GM12874 (cell line): ENCODE measurements around the gene DAAM1.
A peak's percentile ranks its signal among the peaks of the same experiment; 100 is the strongest.

Source experiments
- TF ChIP-seq, protein P1 (sequence below): IDR thresholded peaks from 2 replicates; pipeline ENCODE4 v1.5.1; 2011; ENCODE audit warnings: low read depth, mild to moderate bottlenecking, control low read depth, low read length, moderate library complexity; ENCODE audit not compliant: insufficient read depth

DAAM1 gene

GRCh38 chr14:59187118-59187517, 1.3 kb upstream of the DAAM1 start:
- TF ChIP-seq, protein P1, sequence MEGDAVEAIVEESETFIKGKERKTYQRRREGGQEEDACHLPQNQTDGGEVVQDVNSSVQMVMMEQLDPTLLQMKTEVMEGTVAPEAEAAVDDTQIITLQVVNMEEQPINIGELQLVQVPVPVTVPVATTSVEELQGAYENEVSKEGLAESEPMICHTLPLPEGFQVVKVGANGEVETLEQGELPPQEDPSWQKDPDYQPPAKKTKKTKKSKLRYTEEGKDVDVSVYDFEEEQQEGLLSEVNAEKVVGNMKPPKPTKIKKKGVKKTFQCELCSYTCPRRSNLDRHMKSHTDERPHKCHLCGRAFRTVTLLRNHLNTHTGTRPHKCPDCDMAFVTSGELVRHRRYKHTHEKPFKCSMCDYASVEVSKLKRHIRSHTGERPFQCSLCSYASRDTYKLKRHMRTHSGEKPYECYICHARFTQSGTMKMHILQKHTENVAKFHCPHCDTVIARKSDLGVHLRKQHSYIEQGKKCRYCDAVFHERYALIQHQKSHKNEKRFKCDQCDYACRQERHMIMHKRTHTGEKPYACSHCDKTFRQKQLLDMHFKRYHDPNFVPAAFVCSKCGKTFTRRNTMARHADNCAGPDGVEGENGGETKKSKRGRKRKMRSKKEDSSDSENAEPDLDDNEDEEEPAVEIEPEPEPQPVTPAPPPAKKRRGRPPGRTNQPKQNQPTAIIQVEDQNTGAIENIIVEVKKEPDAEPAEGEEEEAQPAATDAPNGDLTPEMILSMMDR, result no peak

DNA sequence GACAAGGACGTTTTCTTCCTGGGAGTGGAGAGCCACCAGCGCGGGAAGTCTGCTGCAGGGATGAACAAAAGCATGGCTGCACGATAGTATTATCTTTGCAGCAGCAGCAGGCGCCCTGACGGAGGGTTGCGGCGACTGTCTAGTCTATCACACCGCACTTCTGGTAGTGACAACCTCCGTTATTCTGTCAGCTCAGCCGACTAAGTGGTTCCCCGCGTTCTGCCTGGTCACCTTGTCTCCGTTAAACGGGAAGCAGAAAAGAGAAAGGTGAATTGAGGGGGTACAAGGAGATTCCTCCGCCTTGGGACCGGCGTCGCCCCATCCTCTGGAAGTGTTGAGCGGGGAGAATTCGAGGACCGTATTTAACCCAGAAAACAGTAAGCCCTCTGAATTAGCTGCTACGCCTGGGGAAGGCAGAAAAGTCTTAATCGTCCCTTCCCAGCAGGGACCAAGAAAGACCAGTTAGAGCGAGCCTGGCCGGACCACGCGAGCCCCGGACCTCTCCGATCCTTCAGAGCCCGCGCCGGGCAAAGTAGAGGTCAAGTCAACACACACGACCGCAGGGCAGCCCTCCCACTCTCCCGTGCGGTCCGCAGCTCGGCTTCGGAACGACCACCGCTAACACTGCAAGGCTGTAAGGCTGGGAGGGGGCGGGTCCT, 536 bp upstream of the DAAM1 start:
- TF ChIP-seq, protein P1, result no peak

DNA sequence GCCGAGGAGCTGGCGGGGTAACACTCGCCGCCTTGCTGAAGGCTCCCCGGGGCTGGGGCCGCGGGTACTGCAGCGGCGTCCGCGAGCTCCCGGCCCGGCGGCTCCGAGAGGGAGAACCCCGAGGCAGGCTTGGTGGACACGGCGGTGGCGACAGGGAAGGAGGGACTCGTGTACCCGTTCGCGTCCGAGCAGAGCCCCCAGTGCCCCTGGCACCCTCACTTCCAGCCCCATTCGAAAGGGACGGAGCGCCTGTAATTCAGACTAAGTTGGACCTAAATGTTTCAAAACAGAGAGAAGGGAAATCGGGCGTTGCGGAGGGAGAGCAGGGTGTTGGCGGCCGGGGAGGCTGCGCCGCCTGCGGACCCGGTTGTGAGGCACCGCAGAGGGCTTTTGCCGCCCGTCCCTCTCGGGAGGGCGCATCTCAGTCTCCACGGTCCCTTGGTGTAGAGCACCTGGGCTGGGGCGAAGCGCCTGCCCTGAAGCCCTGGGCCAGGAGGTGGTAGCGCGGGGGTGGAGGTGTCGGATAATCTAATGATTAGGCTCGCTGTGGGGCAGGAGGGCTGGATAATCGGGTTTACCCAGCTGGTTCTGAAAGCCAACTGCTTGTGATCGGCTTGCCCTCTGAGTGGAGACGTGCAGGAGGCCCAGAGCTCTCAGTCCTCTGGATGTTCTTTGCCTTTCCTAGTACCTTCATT, 771 bp downstream of the DAAM1 start:
- TF ChIP-seq, protein P1, result no peak

- TF ChIP-seq, protein P1, result no peak
These were observed 1.4 kb downstream of the DAAM1 start for GRCh38 chr14:59189786-59190368.

GRCh38 chr14:59190372-59190771, 1.9 kb downstream of the DAAM1 start:
- TF ChIP-seq, protein P1, result peak; percentile 32; the same call in 1 of the 2 replicates

GRCh38 chr14:59195912-59196311, 7.4 kb downstream of the DAAM1 start:
- TF ChIP-seq, protein P1, result no peak

- TF ChIP-seq, protein P1, result no peak
These were observed 9.3 kb downstream of the DAAM1 start for GRCh38 chr14:59197695-59198262.
